Measurements from ENCODE around the gene LMO1. TPM values are rescaled to one million over a fixed set of nuclear protein-coding genes. Genes with fewer than 3 reads are reported as not detected.

LMO1 gene
- total RNA-seq, 4 donors from 2014 or later = not detected

- no peak for TF ChIP-seq CTCF (IDR thresholded peaks at IDR 0.05)
- no peak for ATAC-seq (ENCODE audit: low FRiP score)
- no peak for DNase-seq (ENCODE audit: low spot score)
Observed at GRCh38 chr11:8288166-8288772, 24.6 kb upstream of the LMO1 start.

GRCh38 chr11:8287703-8288102 is 24.0 kb upstream of the LMO1 start:
- ATAC-seq (ENCODE audit: low FRiP score) (no peak), DNase-seq (ENCODE audit: low spot score) (no peak)
- TF ChIP-seq CTCF (IDR thresholded peaks at IDR 0.05) = no peak

- no peak for DNase-seq (ENCODE audit: low spot score)
- no peak for TF ChIP-seq CTCF (IDR thresholded peaks at IDR 0.05)
- no peak for ATAC-seq (ENCODE audit: low FRiP score)
Observed at GRCh38 chr11:8287297-8287696, 23.6 kb upstream of the LMO1 start.

- no peak for DNase-seq (ENCODE audit: low spot score)
- no peak for TF ChIP-seq CTCF (IDR thresholded peaks at IDR 0.05)
- ATAC-seq (ENCODE audit: low FRiP score) = no peak
Observed at GRCh38 chr11:8286886-8287285, 23.2 kb upstream of the LMO1 start.

GRCh38 chr11:8285796-8286195 is 22.1 kb upstream of the LMO1 start:
- DNase-seq (ENCODE audit: low spot score) (no peak), ATAC-seq (ENCODE audit: low FRiP score) (no peak)
- no peak for TF ChIP-seq CTCF (IDR thresholded peaks at IDR 0.05)

GRCh38 chr11:8285228-8285627 is 21.6 kb upstream of the LMO1 start:
- ATAC-seq (ENCODE audit: low FRiP score) = no peak
- no peak for TF ChIP-seq CTCF (IDR thresholded peaks at IDR 0.05)
- no peak for DNase-seq (ENCODE audit: low spot score)

- ATAC-seq (ENCODE audit: low FRiP score) = peak; percentile 17
- no peak for TF ChIP-seq CTCF (IDR thresholded peaks at IDR 0.05)
Observed at GRCh38 chr11:8283465-8284230, 20.0 kb upstream of the LMO1 start.

More at GRCh38 chr11:8283465-8284230, 20.0 kb upstream of the LMO1 start:
- DNase-seq (ENCODE audit: low spot score) = no peak
